ENCODE results near the gene GABARAP. TPM values are rescaled to one million over a fixed set of nuclear protein-coding genes. Genes with fewer than 3 reads are reported as not detected.

GABARAP gene
- total and polyA plus RNA-seq, 2 of the 13 experiments (the other 11 are each of a cell fraction or from before 2014, with no cell fraction given), result 161 to 310 TPM

- TF ChIP-seq HBP1 (CRISPR knock-in tag; IDR thresholded peaks at IDR 0.05; ENCODE audit: low read depth) (0 out of 2 replicates have a peak, but pooled peaks have one; percentile 39), ARHGAP35 (CRISPR knock-in tag; IDR thresholded peaks at IDR 0.05; ENCODE audit: borderline replicate concordance) (no peak), PCBP1 (IDR thresholded peaks at IDR 0.05; ENCODE audit: borderline replicate concordance, low read depth, low read length) (peak; percentile 92), SALL1 (CRISPR knock-in tag; IDR thresholded peaks at IDR 0.05) (peak; percentile 76; the same call in 1 of the 2 replicates), ZSCAN25 (CRISPR knock-in tag; IDR thresholded peaks at IDR 0.05) (no peak), REST (IDR thresholded peaks at IDR 0.05; ENCODE audit: borderline replicate concordance in 1 of 2, low read depth in 1 of 2, low read length in 2 of 2) (peak in 1 of 2 experiments; percentile 38; a peak in 1 of 4 replicates), PBX3 (CRISPR knock-in tag; IDR thresholded peaks at IDR 0.05; ENCODE audit: borderline replicate concordance) (no peak), HNF4G (IDR thresholded peaks at IDR 0.05; ENCODE audit: borderline replicate concordance, low read depth, low read length) (no peak), HNF4G (CRISPR knock-in tag; IDR thresholded peaks at IDR 0.05; ENCODE audit: borderline replicate concordance, low read depth) (peak; percentile 38; the same call in 1 of the 2 replicates), HNF4A (CRISPR knock-in tag; IDR thresholded peaks at IDR 0.05) (peak; percentile 46), CREM (IDR thresholded peaks at IDR 0.05) (peak; percentile 55), CREM (CRISPR knock-in tag; IDR thresholded peaks at IDR 0.05) (no peak)
- TF ChIP-seq, protein P1, sequence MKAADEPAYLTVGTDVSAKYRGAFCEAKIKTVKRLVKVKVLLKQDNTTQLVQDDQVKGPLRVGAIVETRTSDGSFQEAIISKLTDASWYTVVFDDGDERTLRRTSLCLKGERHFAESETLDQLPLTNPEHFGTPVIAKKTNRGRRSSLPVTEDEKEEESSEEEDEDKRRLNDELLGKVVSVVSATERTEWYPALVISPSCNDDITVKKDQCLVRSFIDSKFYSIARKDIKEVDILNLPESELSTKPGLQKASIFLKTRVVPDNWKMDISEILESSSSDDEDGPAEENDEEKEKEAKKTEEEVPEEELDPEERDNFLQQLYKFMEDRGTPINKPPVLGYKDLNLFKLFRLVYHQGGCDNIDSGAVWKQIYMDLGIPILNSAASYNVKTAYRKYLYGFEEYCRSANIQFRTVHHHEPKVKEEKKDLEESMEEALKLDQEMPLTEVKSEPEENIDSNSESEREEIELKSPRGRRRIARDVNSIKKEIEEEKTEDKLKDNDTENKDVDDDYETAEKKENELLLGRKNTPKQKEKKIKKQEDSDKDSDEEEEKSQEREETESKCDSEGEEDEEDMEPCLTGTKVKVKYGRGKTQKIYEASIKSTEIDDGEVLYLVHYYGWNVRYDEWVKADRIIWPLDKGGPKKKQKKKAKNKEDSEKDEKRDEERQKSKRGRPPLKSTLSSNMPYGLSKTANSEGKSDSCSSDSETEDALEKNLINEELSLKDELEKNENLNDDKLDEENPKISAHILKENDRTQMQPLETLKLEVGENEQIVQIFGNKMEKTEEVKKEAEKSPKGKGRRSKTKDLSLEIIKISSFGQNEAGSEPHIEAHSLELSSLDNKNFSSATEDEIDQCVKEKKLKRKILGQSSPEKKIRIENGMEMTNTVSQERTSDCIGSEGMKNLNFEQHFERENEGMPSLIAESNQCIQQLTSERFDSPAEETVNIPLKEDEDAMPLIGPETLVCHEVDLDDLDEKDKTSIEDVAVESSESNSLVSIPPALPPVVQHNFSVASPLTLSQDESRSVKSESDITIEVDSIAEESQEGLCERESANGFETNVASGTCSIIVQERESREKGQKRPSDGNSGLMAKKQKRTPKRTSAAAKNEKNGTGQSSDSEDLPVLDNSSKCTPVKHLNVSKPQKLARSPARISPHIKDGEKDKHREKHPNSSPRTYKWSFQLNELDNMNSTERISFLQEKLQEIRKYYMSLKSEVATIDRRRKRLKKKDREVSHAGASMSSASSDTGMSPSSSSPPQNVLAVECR (CRISPR knock-in tag; IDR thresholded peaks at IDR 0.05; ENCODE audit: borderline replicate concordance), result peak; percentile 71
- TF ChIP-seq, protein P2, sequence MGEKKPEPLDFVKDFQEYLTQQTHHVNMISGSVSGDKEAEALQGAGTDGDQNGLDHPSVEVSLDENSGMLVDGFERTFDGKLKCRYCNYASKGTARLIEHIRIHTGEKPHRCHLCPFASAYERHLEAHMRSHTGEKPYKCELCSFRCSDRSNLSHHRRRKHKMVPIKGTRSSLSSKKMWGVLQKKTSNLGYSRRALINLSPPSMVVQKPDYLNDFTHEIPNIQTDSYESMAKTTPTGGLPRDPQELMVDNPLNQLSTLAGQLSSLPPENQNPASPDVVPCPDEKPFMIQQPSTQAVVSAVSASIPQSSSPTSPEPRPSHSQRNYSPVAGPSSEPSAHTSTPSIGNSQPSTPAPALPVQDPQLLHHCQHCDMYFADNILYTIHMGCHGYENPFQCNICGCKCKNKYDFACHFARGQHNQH (CRISPR knock-in tag; IDR thresholded peaks at IDR 0.05), result peak; percentile 64
Observed at GRCh38 chr17:7242717-7243452, 636 bp upstream of the GABARAP start (continued).
